CD4-positive, alpha-beta T cell (primary cell): ENCODE measurements around the gene NCOR2. TPM values are rescaled to one million over a fixed set of nuclear protein-coding genes. Genes with fewer than 3 reads are reported as not detected.

Experiments
- ATAC-seq: fragments of 200-7000 bp; cut with Tn5 transposase; one replicate; pipeline ENCODE4 v1.10.0; 2022; ENCODE audit warnings: mild to moderate bottlenecking; ENCODE audit not compliant: poor library complexity
- CTCF ChIA-PET: fragments of 350-600 bp; sonication (Branson Sonifier 250); formaldehyde crosslinking; loops from one replicate; lab custom pipeline; 2021; ENCODE audit warnings: antibody characterized with exemption, inconsistent platforms; lab: Charles Lee
- POLR2A ChIA-PET: fragments of 350-600 bp; sonication (Branson Sonifier 250); formaldehyde crosslinking; loops from one replicate; lab custom pipeline; 2021; ENCODE audit warnings: antibody characterized with exemption, inconsistent platforms; lab: Charles Lee
- DNase-seq, 14 experiments: peaks; one replicate each; pipeline ENCODE4 v3.0.0-alpha.2; 2013 to 2020; ENCODE audit warnings: mixed read lengths in 2 of 14
- H3K27ac ChIP-seq, 2 donors: one replicate each; pipeline versions ENCODE4 v1.5.1 to v1.7.0; 2013; ENCODE audit warnings: low read length in 2 of 2, low read depth in 1 of 2, mild to moderate bottlenecking in 1 of 2
- H3K27me3 ChIP-seq, 2 experiments: 1 replicate in 1 of 2; 2 replicates in 1 of 2; pipeline versions ENCODE4 v1.6.1 to v1.7.0; 2013; ENCODE audit warnings: low read length in 2 of 2, control low read depth in 1 of 2, mild to moderate bottlenecking in 1 of 2, moderate library complexity in 1 of 2; ENCODE audit not compliant: insufficient read depth in 2 of 2, control insufficient read depth in 1 of 2
- H3K36me3 ChIP-seq: one replicate; pipeline ENCODE4 v1.6.1; 2013; ENCODE audit warnings: low read length, control low read depth; ENCODE audit not compliant: insufficient read depth
- H3K4me1 ChIP-seq: one replicate; pipeline ENCODE4 v1.6.1; 2013; ENCODE audit warnings: low read length, control low read depth; ENCODE audit not compliant: insufficient read depth
- H3K4me3 ChIP-seq: one replicate; pipeline ENCODE4 v1.5.1; 2013; ENCODE audit warnings: mild to moderate bottlenecking, low read length, moderate library complexity
- H3K9me3 ChIP-seq, 2 experiments: 1 replicate in 1 of 2; 2 replicates in 1 of 2; pipeline versions ENCODE4 v1.6.1 to v1.7.0; 2013; ENCODE audit warnings: low read length in 2 of 2, mild to moderate bottlenecking in 2 of 2, control low read depth in 1 of 2, moderate library complexity in 1 of 2; ENCODE audit not compliant: control insufficient read depth in 1 of 2, insufficient read depth in 1 of 2
- H3K27ac Mint-ChIP-seq: one replicate; pipeline ENCODE4 v1.8.0; 2020; ENCODE audit warnings: mixed read lengths
- H3K27me3 Mint-ChIP-seq: one replicate; pipeline ENCODE4 v1.8.0; 2021; ENCODE audit warnings: mixed read lengths
- H3K36me3 Mint-ChIP-seq: one replicate; pipeline ENCODE4 v1.8.0; 2021; ENCODE audit warnings: low read depth, mixed read lengths
- H3K4me1 Mint-ChIP-seq: one replicate; pipeline ENCODE4 v1.8.0; 2021; ENCODE audit warnings: low read depth, mixed read lengths
- H3K4me3 Mint-ChIP-seq: one replicate; pipeline ENCODE4 v1.8.0; 2020; ENCODE audit warnings: mild to moderate bottlenecking, mixed read lengths
- H3K9me3 Mint-ChIP-seq: one replicate; pipeline ENCODE4 v1.8.0; 2020; ENCODE audit warnings: mixed read lengths
- intact Hi-C, 2 experiments: fragments of 100-400 bp; cut with DNase I in 1 of 2; cut with micrococcal nuclease in 1 of 2; formaldehyde crosslinking; loops; one replicate each; pipeline versions ENCODE4 v1.15.1 to v1.9.0; 2023 to 2025; cut with DNase I, micrococcal nuclease
- total RNA-seq, 174 experiments: library from RNA in 2 of 174; stranded (reverse) in 2 of 174; gene quantifications; one replicate each; pipeline ENCODE4 v1.2.3 and lab custom pipeline; 2021 to 2026
- TF ChIP-seq, protein P1 (sequence below): fragments of 200-600 bp; IDR thresholded peaks from one replicate; pipeline ENCODE4 v1.8.0; 2022; ENCODE audit warnings: antibody characterized with exemption, mild to moderate bottlenecking

Gene NCOR2
- total RNA-seq, 2 experiments from 2014 or later = 133 to 140 TPM

DNA sequence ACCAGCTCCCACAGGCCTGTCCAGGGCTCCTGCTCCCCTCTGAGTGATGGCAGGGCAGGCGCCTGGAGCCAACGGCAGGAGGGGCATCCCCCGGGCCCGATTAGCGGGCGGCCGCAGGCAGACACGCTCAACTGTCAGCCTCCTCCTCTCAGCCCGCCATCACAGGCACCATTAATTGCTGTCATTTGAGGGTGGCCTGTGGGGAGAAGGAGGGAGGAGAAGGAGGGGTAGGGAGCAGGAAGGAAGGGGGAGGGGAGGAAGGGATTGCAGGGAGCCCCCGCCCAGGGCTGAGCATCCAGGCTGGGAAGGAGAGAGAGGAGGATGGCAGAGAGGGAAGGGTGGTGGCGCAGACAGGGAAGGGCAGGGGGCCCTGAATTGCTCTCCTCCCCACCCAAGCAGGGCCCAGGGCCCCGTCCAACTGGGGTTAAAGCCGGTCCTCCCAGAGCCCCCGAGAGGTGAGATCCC, 36.1 kb downstream of the NCOR2 start:
- no peak overlapping the region for H3K4me3 Mint-ChIP-seq
- H3K9me3 Mint-ChIP-seq = no peaks in the 10 kb centered on the region
- TF ChIP-seq, protein P1, sequence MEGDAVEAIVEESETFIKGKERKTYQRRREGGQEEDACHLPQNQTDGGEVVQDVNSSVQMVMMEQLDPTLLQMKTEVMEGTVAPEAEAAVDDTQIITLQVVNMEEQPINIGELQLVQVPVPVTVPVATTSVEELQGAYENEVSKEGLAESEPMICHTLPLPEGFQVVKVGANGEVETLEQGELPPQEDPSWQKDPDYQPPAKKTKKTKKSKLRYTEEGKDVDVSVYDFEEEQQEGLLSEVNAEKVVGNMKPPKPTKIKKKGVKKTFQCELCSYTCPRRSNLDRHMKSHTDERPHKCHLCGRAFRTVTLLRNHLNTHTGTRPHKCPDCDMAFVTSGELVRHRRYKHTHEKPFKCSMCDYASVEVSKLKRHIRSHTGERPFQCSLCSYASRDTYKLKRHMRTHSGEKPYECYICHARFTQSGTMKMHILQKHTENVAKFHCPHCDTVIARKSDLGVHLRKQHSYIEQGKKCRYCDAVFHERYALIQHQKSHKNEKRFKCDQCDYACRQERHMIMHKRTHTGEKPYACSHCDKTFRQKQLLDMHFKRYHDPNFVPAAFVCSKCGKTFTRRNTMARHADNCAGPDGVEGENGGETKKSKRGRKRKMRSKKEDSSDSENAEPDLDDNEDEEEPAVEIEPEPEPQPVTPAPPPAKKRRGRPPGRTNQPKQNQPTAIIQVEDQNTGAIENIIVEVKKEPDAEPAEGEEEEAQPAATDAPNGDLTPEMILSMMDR = no peak
- H3K27me3 ChIP-seq = no peaks in the 10 kb centered on the region
- no peaks in the 10 kb centered on the region for H3K4me1 ChIP-seq
- CTCF ChIA-PET = no interaction called here
- H3K36me3 ChIP-seq = peaks cover 12% of the 10 kb centered on the region
- no peaks in the 10 kb centered on the region for H3K27me3 Mint-ChIP-seq
- intact Hi-C loops = no loop called here
- DNase-seq (no peak), ATAC-seq (no peak)
- peaks cover 42% of the 10 kb centered on the region for H3K36me3 Mint-ChIP-seq
- POLR2A ChIA-PET = no interaction called here
- no peak overlapping the region for H3K27ac ChIP-seq
- no peaks in the 10 kb centered on the region for H3K9me3 ChIP-seq
- no peak overlapping the region for H3K27ac Mint-ChIP-seq
- H3K4me3 ChIP-seq = no peak overlapping the region
- peaks cover 22% of the 10 kb centered on the region for H3K4me1 Mint-ChIP-seq

- Mint-ChIP-seq H3K27me3 (no peaks in the 10 kb centered on the region), H3K9me3 (no peaks in the 10 kb centered on the region), H3K4me3 (no peak overlapping the region), H3K36me3 (peaks cover 39% of the 10 kb centered on the region), H3K27ac (peak overlapping the region; percentile 34), H3K4me1 (peaks cover 18% of the 10 kb centered on the region)
- Histone ChIP-seq H3K36me3 (peaks cover 12% of the 10 kb centered on the region), H3K27ac (no peak overlapping the region), H3K4me3 (no peak overlapping the region), H3K9me3 (no peaks in the 10 kb centered on the region), H3K27me3 (no peaks in the 10 kb centered on the region), H3K4me1 (no peaks in the 10 kb centered on the region)
- ChIA-PET CTCF (no interaction called here), POLR2A (no interaction called here)
- TF ChIP-seq, protein P1 = no peak
- DNase-seq = no peak
- intact Hi-C loops = no loop called here
- no peak for ATAC-seq
Measured at GRCh38 chr12:124530637-124531263, 36.7 kb downstream of the NCOR2 start.

GRCh38 chr12:124529565-124530276, 37.7 kb downstream of the NCOR2 start:
- ChIA-PET CTCF (no interaction called here), POLR2A (no interaction called here)
- DNase-seq (no peak), ATAC-seq (no peak)
- no peak overlapping the region for H3K27ac ChIP-seq
- no peak overlapping the region for H3K4me3 ChIP-seq
- H3K9me3 ChIP-seq = no peaks in the 10 kb centered on the region
- intact Hi-C loops = no loop called here
- no peaks in the 10 kb centered on the region for H3K27me3 ChIP-seq
- H3K36me3 Mint-ChIP-seq = peaks cover 37% of the 10 kb centered on the region
- H3K9me3 Mint-ChIP-seq = no peaks in the 10 kb centered on the region
- H3K4me1 ChIP-seq = no peaks in the 10 kb centered on the region
- H3K27ac Mint-ChIP-seq = no peak overlapping the region
- H3K36me3 ChIP-seq = peaks cover 11% of the 10 kb centered on the region
- H3K27me3 Mint-ChIP-seq = no peaks in the 10 kb centered on the region
- H3K4me3 Mint-ChIP-seq = no peak overlapping the region
- TF ChIP-seq, protein P1 = no peak
- H3K4me1 Mint-ChIP-seq = peaks cover 25% of the 10 kb centered on the region
